ENCODE data around the gene CIDEB.

CIDEB gene

GRCh38 chr14:24290746-24291145 lies 17.0 kb downstream of the CIDEB start:
- no peak for DNase-seq (ENCODE audit: low spot score)

- no peak for DNase-seq (ENCODE audit: low spot score)
Measured at GRCh38 chr14:24289649-24290280, 18.0 kb downstream of the CIDEB start.

GRCh38 chr14:24286996-24287395 lies 20.8 kb downstream of the CIDEB start:
- no peak for DNase-seq (ENCODE audit: low spot score)

GRCh38 chr14:24285351-24285750 lies 22.4 kb downstream of the CIDEB start:
- DNase-seq (ENCODE audit: low spot score), result no peak

- DNase-seq (ENCODE audit: low spot score), result no peak
Measured at GRCh38 chr14:24284501-24285035, 23.2 kb downstream of the CIDEB start.

- DNase-seq (ENCODE audit: low spot score), result no peak
Measured at GRCh38 chr14:24283796-24284460, 23.8 kb downstream of the CIDEB start.

GRCh38 chr14:24282736-24283135 lies 25.0 kb downstream of the CIDEB start:
- DNase-seq (ENCODE audit: low spot score), result no peak

GRCh38 chr14:24281636-24282035 lies 26.1 kb downstream of the CIDEB start:
- no peak for DNase-seq (ENCODE audit: low spot score)

GRCh38 chr14:24280797-24281460 lies 26.8 kb downstream of the CIDEB start:
- no peak for DNase-seq (ENCODE audit: low spot score)

- no peak for DNase-seq (ENCODE audit: low spot score)
Measured at GRCh38 chr14:24279301-24280186, 28.2 kb downstream of the CIDEB start.

- DNase-seq (ENCODE audit: low spot score), result no peak
Measured at GRCh38 chr14:24278424-24278823, 29.4 kb downstream of the CIDEB start.

- DNase-seq (ENCODE audit: low spot score), result no peak
Measured at GRCh38 chr14:24277606-24278321, 30.0 kb downstream of the CIDEB start.

- DNase-seq (ENCODE audit: low spot score), result no peak
Measured at GRCh38 chr14:24277071-24277470, 30.7 kb downstream of the CIDEB start.

- peak; percentile 25 for DNase-seq (ENCODE audit: low spot score)
Measured at GRCh38 chr14:24274101-24274543, 33.7 kb downstream of the CIDEB start.

- peak; percentile 39 for DNase-seq (ENCODE audit: low spot score)
Measured at GRCh38 chr14:24273422-24273998, 34.3 kb downstream of the CIDEB start.

- DNase-seq (ENCODE audit: low spot score), result no peak
Measured at GRCh38 chr14:24272467-24272866, 35.3 kb downstream of the CIDEB start.

- no peak for DNase-seq (ENCODE audit: low spot score)
Measured at GRCh38 chr14:24271834-24272263, 35.9 kb downstream of the CIDEB start.

- DNase-seq (ENCODE audit: low spot score), result peak; percentile 90
Measured at GRCh38 chr14:24271134-24271833, 36.5 kb downstream of the CIDEB start, which contains the start of gene RABGGTA. Gene RABGGTA, minus strand, starts transcription at chr14:24271597. Its CDS starts 482 bp downstream, at chr14:24271115.

GRCh38 chr14:24270537-24271133 lies 37.1 kb downstream of the CIDEB start:
- peak; percentile 36 for DNase-seq (ENCODE audit: low spot score)
